H9 (cell line): ENCODE data around the gene ATP2B2. TPM values are rescaled to one million over a fixed set of nuclear protein-coding genes. Genes with fewer than 3 reads are reported as not detected.

Source experiments
- DNase-seq: peaks from one replicate; pipeline ENCODE4 v3.0.0-alpha.2; 2017
- H2AFZ ChIP-seq: one replicate; pipeline ENCODE4 v1.6.1; 2013; ENCODE audit warnings: mild to moderate bottlenecking, low read length, control low read depth, moderate library complexity
- H2AK5ac ChIP-seq: 2 replicates; pipeline ENCODE4 v1.6.1; 2013; ENCODE audit warnings: low read length, control low read depth, mixed read lengths; ENCODE audit not compliant: insufficient read length
- H2BK120ac ChIP-seq: one replicate; pipeline ENCODE4 v1.6.1; 2013; ENCODE audit warnings: low read depth, mild to moderate bottlenecking, low read length, control low read depth, inconsistent platforms; ENCODE audit not compliant: poor library complexity, severe bottlenecking
- H2BK12ac ChIP-seq: 2 replicates; pipeline ENCODE4 v1.6.1; 2013; ENCODE audit warnings: low read length, control low read depth, mixed read lengths, low read depth; ENCODE audit not compliant: insufficient read length
- H2BK15ac ChIP-seq: 2 replicates; pipeline ENCODE4 v1.6.1; 2013; ENCODE audit warnings: low read depth, low read length, control low read depth
- H2BK20ac ChIP-seq: one replicate; pipeline ENCODE4 v1.6.1; 2013; ENCODE audit warnings: low read depth, mild to moderate bottlenecking, low read length, control low read depth, inconsistent platforms; ENCODE audit not compliant: poor library complexity, severe bottlenecking
- H2BK5ac ChIP-seq: 2 replicates; pipeline ENCODE4 v1.6.1; 2013; ENCODE audit warnings: low read length, control low read depth, mixed read lengths; ENCODE audit not compliant: insufficient read length
- H3K14ac ChIP-seq: 2 replicates; pipeline ENCODE4 v1.6.1; 2013; ENCODE audit warnings: low read length, control low read depth; ENCODE audit not compliant: insufficient read depth
- H3K18ac ChIP-seq: 2 replicates; pipeline ENCODE4 v1.6.1; 2013; ENCODE audit warnings: low read depth, mild to moderate bottlenecking, mixed read lengths, low read length, control low read depth; ENCODE audit not compliant: insufficient read length
- H3K23ac ChIP-seq: 2 replicates; pipeline ENCODE4 v1.6.1; 2013; ENCODE audit warnings: low read length, control low read depth, mixed read lengths, low read depth; ENCODE audit not compliant: insufficient read length
- H3K23me2 ChIP-seq: 2 replicates; pipeline ENCODE4 v1.6.1; 2013; ENCODE audit warnings: low read depth, mild to moderate bottlenecking, mixed read lengths, low read length, control low read depth; ENCODE audit not compliant: insufficient read length, poor library complexity, severe bottlenecking
- H3K27ac ChIP-seq: 2 replicates; pipeline ENCODE4 v1.5.1; 2013; ENCODE audit warnings: low read length, control low read depth, mixed read lengths, low read depth; ENCODE audit not compliant: insufficient read length
- H3K27me3 ChIP-seq: 2 replicates; pipeline ENCODE4 v1.6.1; 2013; ENCODE audit warnings: low read length, control low read depth, inconsistent platforms; ENCODE audit not compliant: insufficient read depth
- H3K4ac ChIP-seq: 2 replicates; pipeline ENCODE4 v1.6.1; 2013; ENCODE audit warnings: low read depth, mild to moderate bottlenecking, control low read depth, inconsistent platforms, low read length, moderate library complexity
- H3K4me1 ChIP-seq: 2 replicates; pipeline ENCODE4 v1.6.1; 2013; ENCODE audit warnings: low read length, control low read depth, inconsistent platforms; ENCODE audit not compliant: insufficient read depth
- H3K4me2 ChIP-seq: 2 replicates; pipeline ENCODE4 v1.6.1; 2013; ENCODE audit warnings: low read length, control low read depth, mixed read lengths; ENCODE audit not compliant: insufficient read length, insufficient read depth
- H3K56ac ChIP-seq: 2 replicates; pipeline ENCODE4 v1.6.1; 2013; ENCODE audit warnings: low read depth, mild to moderate bottlenecking, mixed read lengths, low read length, control low read depth; ENCODE audit not compliant: insufficient read length
- H3K79me1 ChIP-seq: 2 replicates; pipeline ENCODE4 v1.6.1; 2013; ENCODE audit warnings: low read depth, mild to moderate bottlenecking, moderate library complexity, low read length, control low read depth, inconsistent platforms; ENCODE audit not compliant: insufficient read depth, poor library complexity, severe bottlenecking
- H3K79me2 ChIP-seq: 2 replicates; pipeline ENCODE4 v1.6.1; 2013; ENCODE audit warnings: low read length, control low read depth, inconsistent platforms; ENCODE audit not compliant: insufficient read depth
- H3K9ac ChIP-seq: 2 replicates; pipeline ENCODE4 v1.6.1; 2013; ENCODE audit warnings: low read length, control low read depth, mixed read lengths; ENCODE audit not compliant: insufficient read length; ENCODE audit errors: extremely low read depth
- H3K9me3 ChIP-seq: one replicate; pipeline ENCODE4 v1.6.1; 2013; ENCODE audit warnings: low read depth, low read length, inconsistent platforms; ENCODE audit not compliant: control insufficient read depth
- H3T11ph ChIP-seq: one replicate; pipeline ENCODE4 v1.6.1; 2013; ENCODE audit warnings: mild to moderate bottlenecking, low read length, control low read depth, inconsistent platforms
- H4K20me1 ChIP-seq: one replicate; pipeline ENCODE4 v1.6.1; 2013; ENCODE audit not compliant: control insufficient read depth, insufficient read length, insufficient read depth
- H4K5ac ChIP-seq: 2 replicates; pipeline ENCODE4 v1.6.1; 2013; ENCODE audit warnings: low read depth, mild to moderate bottlenecking, mixed read lengths, low read length, control low read depth; ENCODE audit not compliant: insufficient read length
- H4K8ac ChIP-seq: replicated peaks from 2 replicates; pipeline ENCODE4 v1.6.1; 2013; ENCODE audit warnings: low read length, control low read depth, mixed read lengths, low read depth; ENCODE audit not compliant: insufficient read length
- H4K91ac ChIP-seq: 2 replicates; pipeline ENCODE4 v1.6.1; 2013; ENCODE audit warnings: low read depth, mild to moderate bottlenecking, moderate library complexity, mixed read lengths, low read length, control low read depth; ENCODE audit not compliant: insufficient read length
- H3K27ac Mint-ChIP-seq, 3 experiments: 2 replicates in 2 of 3; 3 replicates in 1 of 3; pipeline ENCODE4 v1.8.0; 2020 to 2021; ENCODE audit warnings: mixed read lengths in 3 of 3, mild to moderate bottlenecking in 1 of 3, moderate library complexity in 1 of 3
- H3K27me3 Mint-ChIP-seq: 2 replicates; pipeline ENCODE4 v1.8.0; 2021; ENCODE audit warnings: low read depth, mild to moderate bottlenecking, moderate library complexity, mixed read lengths
- H3K36me3 Mint-ChIP-seq, 3 experiments: 2 replicates in 2 of 3; 3 replicates in 1 of 3; pipeline ENCODE4 v1.8.0; 2020 to 2021; ENCODE audit warnings: low read depth in 3 of 3, mixed read lengths in 3 of 3; ENCODE audit not compliant: insufficient read depth in 1 of 3
- H3K4me1 Mint-ChIP-seq, 2 experiments: 2 replicates each; pipeline ENCODE4 v1.8.0; 2020; ENCODE audit warnings: mixed read lengths in 2 of 2
- H3K4me3 Mint-ChIP-seq, 2 experiments: 2 replicates in 1 of 2; 3 replicates in 1 of 2; pipeline ENCODE4 v1.8.0; 2020 to 2021; ENCODE audit warnings: mild to moderate bottlenecking in 2 of 2, mixed read lengths in 2 of 2, moderate library complexity in 1 of 2
- H3K9me3 Mint-ChIP-seq, 2 experiments: 2 replicates in 1 of 2; 3 replicates in 1 of 2; pipeline ENCODE4 v1.8.0; 2020; ENCODE audit warnings: mild to moderate bottlenecking in 2 of 2, mixed read lengths in 2 of 2, moderate library complexity in 1 of 2
- WGBS: extraction: QIAGEN DNeasy Blood & Tissue Kit; methylation state at CpG from one replicate; pipeline ENCODE4 v1.1.7; 2013; ENCODE audit warnings: missing lambda C conversion rate, low lambda C conversion rate, mixed read lengths; ENCODE audit not compliant: insufficient read length; ENCODE audit errors: extremely low coverage; 5-methylcytosine and 5-hydroxymethylcytosine counted together
- total RNA-seq: library from RNA; stranded (reverse); gene quantifications from 2 replicates; pipeline ENCODE4 v1.2.1, GENCODE V29; 2021
- TF ChIP-seq, protein P1 (sequence below): fragments of 200-600 bp; sonication (generic); conservative IDR thresholded peaks from 3 replicates; pipeline ENCODE4 v1.8.0; 2021; ENCODE audit warnings: antibody characterized with exemption, mild to moderate bottlenecking

ATP2B2 gene
- total RNA-seq, 1 experiment from 2014 or later, result 0.33 TPM

DNA sequence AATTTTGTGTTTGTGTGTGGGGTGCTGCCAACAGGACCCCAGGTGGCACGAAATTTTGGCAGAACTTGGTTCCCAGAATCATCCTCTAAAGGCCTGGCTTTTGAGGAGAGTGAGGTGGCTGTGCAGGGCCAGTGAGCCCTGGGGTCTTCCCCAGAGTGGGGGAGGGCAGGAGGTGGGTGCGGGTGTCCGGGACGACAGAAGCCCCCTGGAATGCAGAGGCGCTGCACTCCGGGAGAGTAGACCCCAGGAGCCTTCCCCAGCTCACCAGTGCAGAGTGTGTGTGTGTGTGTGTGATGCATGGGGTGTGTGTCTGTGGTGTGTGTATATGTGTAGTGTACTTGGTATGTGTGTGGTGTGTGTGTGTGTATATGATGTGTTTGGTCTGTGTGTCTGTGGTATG lies 140.1 kb downstream of the ATP2B2 start:
- no peak overlapping the region for H4K5ac ChIP-seq
- no peaks in the 10 kb centered on the region for H4K20me1 ChIP-seq
- H3K4me3 Mint-ChIP-seq, result no peak overlapping the region
- no peaks in the 10 kb centered on the region for H3K79me2 ChIP-seq
- no peak overlapping the region for H3K4ac ChIP-seq
- no peak overlapping the region for H3K14ac ChIP-seq
- peaks cover 11% of the 10 kb centered on the region for H3K27me3 Mint-ChIP-seq
- H3K4me2 ChIP-seq, result no peak overlapping the region
- no peak overlapping the region for H2AFZ ChIP-seq
- WGBS, result no CpG with 5 or more reads among the region's 6 CpGs
- H2BK120ac ChIP-seq, result no peak overlapping the region
- no peak overlapping the region for H3K27ac ChIP-seq
- no peak overlapping the region for H3K18ac ChIP-seq
- peak overlapping the region in 1 of 3 experiments; percentile 70; a peak in 1 of 7 replicates for H3K27ac Mint-ChIP-seq
- H3K9me3 Mint-ChIP-seq, result peaks cover 4 to 5% of the 10 kb centered on the region in 2 experiments; a peak in 4 of 5 replicates
- no peak overlapping the region for H3K56ac ChIP-seq
- H4K91ac ChIP-seq, result no peak overlapping the region
- H4K8ac ChIP-seq, result no peak overlapping the region
- H3K79me1 ChIP-seq, result no peaks in the 10 kb centered on the region
- TF ChIP-seq, protein P1, sequence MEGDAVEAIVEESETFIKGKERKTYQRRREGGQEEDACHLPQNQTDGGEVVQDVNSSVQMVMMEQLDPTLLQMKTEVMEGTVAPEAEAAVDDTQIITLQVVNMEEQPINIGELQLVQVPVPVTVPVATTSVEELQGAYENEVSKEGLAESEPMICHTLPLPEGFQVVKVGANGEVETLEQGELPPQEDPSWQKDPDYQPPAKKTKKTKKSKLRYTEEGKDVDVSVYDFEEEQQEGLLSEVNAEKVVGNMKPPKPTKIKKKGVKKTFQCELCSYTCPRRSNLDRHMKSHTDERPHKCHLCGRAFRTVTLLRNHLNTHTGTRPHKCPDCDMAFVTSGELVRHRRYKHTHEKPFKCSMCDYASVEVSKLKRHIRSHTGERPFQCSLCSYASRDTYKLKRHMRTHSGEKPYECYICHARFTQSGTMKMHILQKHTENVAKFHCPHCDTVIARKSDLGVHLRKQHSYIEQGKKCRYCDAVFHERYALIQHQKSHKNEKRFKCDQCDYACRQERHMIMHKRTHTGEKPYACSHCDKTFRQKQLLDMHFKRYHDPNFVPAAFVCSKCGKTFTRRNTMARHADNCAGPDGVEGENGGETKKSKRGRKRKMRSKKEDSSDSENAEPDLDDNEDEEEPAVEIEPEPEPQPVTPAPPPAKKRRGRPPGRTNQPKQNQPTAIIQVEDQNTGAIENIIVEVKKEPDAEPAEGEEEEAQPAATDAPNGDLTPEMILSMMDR, result no peak
- H3K9ac ChIP-seq, result no peak overlapping the region
- no peak overlapping the region for H2BK20ac ChIP-seq
- H3K9me3 ChIP-seq, result no peaks in the 10 kb centered on the region
- no peak overlapping the region for H2BK5ac ChIP-seq
- no peak for DNase-seq
- H2BK12ac ChIP-seq, result no peak overlapping the region
- H2BK15ac ChIP-seq, result no peak overlapping the region
- H3T11ph ChIP-seq, result no peak overlapping the region
- no peaks in the 10 kb centered on the region; a peak in 3 of 7 replicates for H3K36me3 Mint-ChIP-seq
- H3K23ac ChIP-seq, result no peak overlapping the region
- no peaks in the 10 kb centered on the region for H3K27me3 ChIP-seq
- peaks cover 18 to 23% of the 10 kb centered on the region in 2 experiments for H3K4me1 Mint-ChIP-seq
- H3K23me2 ChIP-seq, result no peaks in the 10 kb centered on the region
- H3K4me1 ChIP-seq, result no peaks in the 10 kb centered on the region; the same call in 1 of the 2 replicates
- H2AK5ac ChIP-seq, result no peak overlapping the region
